Parathyroid adenoma (tissue), 2 donors: Measurements from ENCODE around the gene ACVR1B.

Experiments used
- H2AFZ ChIP-seq: fragments of 300-600 bp; sonication (generic); one replicate; pipeline ENCODE4 v1.7.0; 2017; ENCODE audit warnings: antibody characterized with exemption, mild to moderate bottlenecking
- H3K27ac ChIP-seq: fragments of 300-600 bp; sonication (generic); one replicate; pipeline ENCODE4 v1.7.0; 2017
- H3K27me3 ChIP-seq: fragments of 300-600 bp; sonication (generic); one replicate; pipeline ENCODE4 v1.7.0; 2017; ENCODE audit warnings: low read length; ENCODE audit not compliant: control insufficient read depth, insufficient read depth
- H3K36me3 ChIP-seq: fragments of 300-600 bp; sonication (generic); one replicate; pipeline ENCODE4 v1.7.0; 2017; ENCODE audit warnings: low read length; ENCODE audit not compliant: control insufficient read depth, insufficient read depth
- H3K4me1 ChIP-seq: fragments of 300-600 bp; sonication (generic); one replicate; pipeline ENCODE4 v1.7.0; 2017; ENCODE audit warnings: control low read depth
- H3K4me2 ChIP-seq: fragments of 300-600 bp; sonication (generic); one replicate; pipeline ENCODE4 v1.7.0; 2017; ENCODE audit warnings: low read length
- H3K4me3 ChIP-seq: fragments of 300-600 bp; sonication (generic); one replicate; pipeline ENCODE4 v1.7.0; 2017; ENCODE audit warnings: low read depth, low read length
- H3K79me2 ChIP-seq: fragments of 300-600 bp; sonication (generic); one replicate; pipeline ENCODE4 v1.7.0; 2017; ENCODE audit warnings: control low read depth
- H3K9ac ChIP-seq: fragments of 300-600 bp; sonication (generic); one replicate; pipeline ENCODE4 v1.7.0; 2017; ENCODE audit warnings: mild to moderate bottlenecking
- H3K9me3 ChIP-seq: fragments of 300-600 bp; sonication (generic); one replicate; pipeline ENCODE4 v1.7.0; 2017; ENCODE audit warnings: low read length; ENCODE audit not compliant: control insufficient read depth
- CTCF ChIP-seq: fragments of 300-600 bp; sonication (generic); IDR thresholded peaks from one replicate; pipeline ENCODE4 v1.7.0; 2017; ENCODE audit warnings: antibody characterized with exemption, mild to moderate bottlenecking
- donor health status: primary hyperparathyroidism.

The ACVR1B gene

GRCh38 chr12:51925346-51926063, 26.0 kb upstream of the ACVR1B start:
- Histone ChIP-seq H3K79me2 (no peaks in the 10 kb centered on the region), H3K9me3 (no peaks in the 10 kb centered on the region), H3K27ac (peak overlapping the region; percentile 91), H3K36me3 (no peaks in the 10 kb centered on the region), H3K4me1 (peaks cover 77% of the 10 kb centered on the region), H3K4me2 (peak overlapping the region; percentile 49), H3K4me3 (no peak overlapping the region), H3K27me3 (no peaks in the 10 kb centered on the region), H3K9ac (no peak overlapping the region), H2AFZ (peak overlapping the region; percentile 8)
- TF ChIP-seq CTCF = peak; percentile 4

DNA sequence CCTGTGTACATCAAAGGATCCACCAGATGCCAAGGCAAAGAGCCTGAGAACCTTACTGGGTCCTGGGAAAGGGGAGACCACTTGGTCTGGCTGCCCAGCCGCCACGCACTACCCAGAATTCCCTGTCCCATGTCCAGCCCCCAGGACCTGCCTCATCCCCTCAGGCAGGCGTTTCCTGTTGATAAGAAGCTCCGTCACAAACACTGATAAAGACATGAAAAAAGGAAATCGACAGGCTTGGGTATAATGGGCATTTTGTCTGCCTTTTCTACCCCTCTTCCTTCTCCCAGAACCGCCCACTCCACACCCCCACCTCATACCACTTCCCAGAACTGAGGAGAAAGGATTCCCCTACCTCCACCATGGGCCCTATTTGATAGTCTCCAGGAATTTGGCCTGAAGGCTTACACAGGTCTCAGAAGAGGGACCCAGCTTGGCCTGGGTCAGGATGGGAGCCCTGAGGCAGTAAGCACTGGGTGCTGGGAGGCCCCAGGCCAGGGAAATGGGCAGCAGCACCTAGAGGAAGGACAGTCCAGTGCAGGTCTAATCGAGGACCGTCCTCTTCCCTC, 25.4 kb upstream of the ACVR1B start:
- Histone ChIP-seq H3K27ac (peak overlapping the region; percentile 91), H2AFZ (peak overlapping the region; percentile 55), H3K4me1 (peaks cover 74% of the 10 kb centered on the region), H3K4me2 (peak overlapping the region; percentile 34), H3K27me3 (no peaks in the 10 kb centered on the region), H3K9ac (no peak overlapping the region), H3K79me2 (no peaks in the 10 kb centered on the region), H3K9me3 (no peaks in the 10 kb centered on the region), H3K36me3 (no peaks in the 10 kb centered on the region), H3K4me3 (no peak overlapping the region)
- TF ChIP-seq CTCF = no peak

DNA sequence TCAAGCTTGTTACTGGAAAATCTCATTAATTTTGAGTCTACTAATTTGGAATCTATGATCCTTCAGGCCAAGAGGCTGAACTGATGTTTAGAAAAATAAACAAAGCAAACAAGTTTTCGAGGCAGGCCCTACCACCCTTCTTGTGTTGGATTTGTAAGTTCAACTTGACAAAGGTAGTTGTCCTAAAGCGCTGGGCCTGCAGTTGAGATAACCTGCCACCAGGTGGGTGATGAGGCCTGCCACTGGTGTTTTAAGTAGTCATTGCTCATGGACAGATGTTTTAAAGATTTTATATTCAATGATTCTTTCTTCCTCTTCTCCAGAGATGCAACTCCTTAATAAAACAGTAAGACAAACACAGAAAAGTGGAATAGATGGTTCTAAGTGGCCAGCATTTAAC, 24.8 kb upstream of the ACVR1B start:
- H3K36me3 ChIP-seq = no peaks in the 10 kb centered on the region
- H3K4me3 ChIP-seq = no peak overlapping the region
- H3K9ac ChIP-seq = no peak overlapping the region
- H3K27me3 ChIP-seq = no peaks in the 10 kb centered on the region
- H2AFZ ChIP-seq = peak overlapping the region; percentile 55
- H3K4me2 ChIP-seq = peak overlapping the region; percentile 34
- no peaks in the 10 kb centered on the region for H3K79me2 ChIP-seq
- H3K4me1 ChIP-seq = peaks cover 72% of the 10 kb centered on the region
- peak; percentile 79 for TF ChIP-seq CTCF
- no peaks in the 10 kb centered on the region for H3K9me3 ChIP-seq
- peak overlapping the region; percentile 91 for H3K27ac ChIP-seq

DNA sequence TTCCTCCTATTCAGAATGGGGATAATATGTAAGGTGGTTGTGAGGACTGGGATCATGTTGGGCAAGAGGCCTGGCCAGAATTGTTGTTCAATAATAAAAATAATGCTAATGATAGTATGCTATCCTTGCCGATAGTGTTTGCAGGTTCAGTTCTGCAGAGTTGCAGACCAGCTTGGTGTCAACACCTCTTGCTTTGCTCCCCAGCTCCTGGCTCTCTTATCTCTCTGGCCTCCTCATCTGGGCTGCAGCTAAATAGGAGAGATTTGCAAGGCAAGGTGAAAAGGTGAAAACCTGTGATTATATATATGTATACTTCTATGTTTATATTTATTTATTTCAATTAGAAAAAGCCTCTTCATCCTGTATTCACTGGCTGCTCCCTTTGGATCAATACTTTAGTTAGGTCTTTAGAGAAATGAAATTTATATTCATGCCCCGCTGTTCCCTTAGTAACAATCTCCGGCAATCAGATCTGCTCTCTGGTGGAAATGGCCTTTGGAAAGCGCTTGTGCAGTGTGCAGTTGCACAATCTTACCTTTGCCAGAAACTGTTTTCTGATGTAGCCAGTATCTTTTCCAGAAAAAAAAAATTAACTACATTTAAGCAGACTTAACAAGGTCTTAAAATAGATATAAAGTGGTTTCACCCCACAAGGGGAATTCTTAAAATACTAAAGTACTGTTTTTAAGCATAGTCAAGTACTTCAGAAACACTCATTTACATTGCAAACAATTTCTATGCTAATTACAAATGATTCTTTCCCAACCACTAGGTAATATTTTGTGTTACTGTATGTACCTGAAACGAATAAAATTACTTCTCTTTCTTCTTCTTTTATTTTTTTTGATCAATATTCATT, 19.1 kb upstream of the ACVR1B start:
- Histone ChIP-seq H3K36me3 (no peaks in the 10 kb centered on the region), H3K4me2 (peak overlapping the region; percentile 58), H3K9ac (no peak overlapping the region), H3K27me3 (no peaks in the 10 kb centered on the region), H3K4me1 (peaks cover 37% of the 10 kb centered on the region), H3K9me3 (no peaks in the 10 kb centered on the region), H3K79me2 (no peaks in the 10 kb centered on the region), H2AFZ (peak overlapping the region; percentile 49), H3K27ac (peak overlapping the region; percentile 85), H3K4me3 (peak overlapping the region; percentile 28)
- no peak for TF ChIP-seq CTCF
